GM06990 (cell line): Measurements from ENCODE around the gene KANSL3.

Experiments used
- DNase-seq: peaks from one replicate; pipeline ENCODE4 v3.0.0-alpha.2; 2011; ENCODE audit not compliant: insufficient read length; ENCODE audit errors: extremely low read depth
- H3K27me3 ChIP-seq: replicated peaks from 2 replicates; pipeline ENCODE4 v1.6.0; 2011; ENCODE audit warnings: low read length; ENCODE audit not compliant: control insufficient read depth, insufficient read depth
- H3K36me3 ChIP-seq: 2 replicates; pipeline ENCODE4 v1.5.1; 2011; ENCODE audit warnings: low read length; ENCODE audit not compliant: control insufficient read depth, insufficient read depth
- H3K4me3 ChIP-seq: replicated peaks from 2 replicates; pipeline ENCODE4 v1.5.1; 2011; ENCODE audit warnings: low read depth, mild to moderate bottlenecking, control low read depth, low read length
- TF ChIP-seq, protein P1 (sequence below): IDR thresholded peaks from 2 replicates; pipeline ENCODE4 v1.5.1; 2011; ENCODE audit warnings: low read length, control low read depth, mild to moderate bottlenecking, inconsistent platforms; ENCODE audit not compliant: insufficient read depth, poor library complexity, severe bottlenecking

Gene KANSL3

DNA sequence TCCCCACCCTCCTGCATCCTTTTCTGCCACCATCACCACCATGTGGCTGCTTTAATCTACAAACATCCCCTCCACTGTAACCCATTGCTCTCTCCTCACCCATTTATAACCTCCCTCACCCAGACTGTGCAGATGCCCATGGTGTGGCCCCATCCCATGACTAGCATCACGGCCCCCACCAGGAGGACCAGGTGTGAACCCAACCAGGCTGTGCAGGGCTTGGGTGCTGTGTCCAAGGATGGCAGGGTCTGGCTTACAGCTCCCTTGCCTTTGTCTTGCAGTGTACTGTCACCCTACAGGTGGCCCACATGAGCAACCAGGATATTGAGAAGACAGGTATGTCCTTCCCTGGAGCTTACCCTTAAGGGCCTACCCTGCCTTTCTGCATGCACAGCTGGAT lies 11.2 kb upstream of the KANSL3 start:
- H3K27me3 ChIP-seq: no peaks in the 10 kb centered on the region; the same call in 1 of the 2 replicates
- H3K4me3 ChIP-seq: no peak overlapping the region
- DNase-seq: no peak
- H3K36me3 ChIP-seq: no peaks in the 10 kb centered on the region
- TF ChIP-seq, protein P1, sequence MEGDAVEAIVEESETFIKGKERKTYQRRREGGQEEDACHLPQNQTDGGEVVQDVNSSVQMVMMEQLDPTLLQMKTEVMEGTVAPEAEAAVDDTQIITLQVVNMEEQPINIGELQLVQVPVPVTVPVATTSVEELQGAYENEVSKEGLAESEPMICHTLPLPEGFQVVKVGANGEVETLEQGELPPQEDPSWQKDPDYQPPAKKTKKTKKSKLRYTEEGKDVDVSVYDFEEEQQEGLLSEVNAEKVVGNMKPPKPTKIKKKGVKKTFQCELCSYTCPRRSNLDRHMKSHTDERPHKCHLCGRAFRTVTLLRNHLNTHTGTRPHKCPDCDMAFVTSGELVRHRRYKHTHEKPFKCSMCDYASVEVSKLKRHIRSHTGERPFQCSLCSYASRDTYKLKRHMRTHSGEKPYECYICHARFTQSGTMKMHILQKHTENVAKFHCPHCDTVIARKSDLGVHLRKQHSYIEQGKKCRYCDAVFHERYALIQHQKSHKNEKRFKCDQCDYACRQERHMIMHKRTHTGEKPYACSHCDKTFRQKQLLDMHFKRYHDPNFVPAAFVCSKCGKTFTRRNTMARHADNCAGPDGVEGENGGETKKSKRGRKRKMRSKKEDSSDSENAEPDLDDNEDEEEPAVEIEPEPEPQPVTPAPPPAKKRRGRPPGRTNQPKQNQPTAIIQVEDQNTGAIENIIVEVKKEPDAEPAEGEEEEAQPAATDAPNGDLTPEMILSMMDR: no peak

GRCh38 chr2:96648306-96648930 lies 10.3 kb upstream of the KANSL3 start:
- TF ChIP-seq, protein P1: no peak
- no peak for DNase-seq
- H3K36me3 ChIP-seq: no peaks in the 10 kb centered on the region
- H3K4me3 ChIP-seq: no peak overlapping the region
- H3K27me3 ChIP-seq: no peaks in the 10 kb centered on the region; the same call in 1 of the 2 replicates

- TF ChIP-seq, protein P1: no peak
- no peak for DNase-seq
- H3K4me3 ChIP-seq: no peak overlapping the region
- H3K36me3 ChIP-seq: no peaks in the 10 kb centered on the region
- no peaks in the 10 kb centered on the region; the same call in 1 of the 2 replicates for H3K27me3 ChIP-seq
Measured at GRCh38 chr2:96647681-96648080, 9.6 kb upstream of the KANSL3 start.

DNA sequence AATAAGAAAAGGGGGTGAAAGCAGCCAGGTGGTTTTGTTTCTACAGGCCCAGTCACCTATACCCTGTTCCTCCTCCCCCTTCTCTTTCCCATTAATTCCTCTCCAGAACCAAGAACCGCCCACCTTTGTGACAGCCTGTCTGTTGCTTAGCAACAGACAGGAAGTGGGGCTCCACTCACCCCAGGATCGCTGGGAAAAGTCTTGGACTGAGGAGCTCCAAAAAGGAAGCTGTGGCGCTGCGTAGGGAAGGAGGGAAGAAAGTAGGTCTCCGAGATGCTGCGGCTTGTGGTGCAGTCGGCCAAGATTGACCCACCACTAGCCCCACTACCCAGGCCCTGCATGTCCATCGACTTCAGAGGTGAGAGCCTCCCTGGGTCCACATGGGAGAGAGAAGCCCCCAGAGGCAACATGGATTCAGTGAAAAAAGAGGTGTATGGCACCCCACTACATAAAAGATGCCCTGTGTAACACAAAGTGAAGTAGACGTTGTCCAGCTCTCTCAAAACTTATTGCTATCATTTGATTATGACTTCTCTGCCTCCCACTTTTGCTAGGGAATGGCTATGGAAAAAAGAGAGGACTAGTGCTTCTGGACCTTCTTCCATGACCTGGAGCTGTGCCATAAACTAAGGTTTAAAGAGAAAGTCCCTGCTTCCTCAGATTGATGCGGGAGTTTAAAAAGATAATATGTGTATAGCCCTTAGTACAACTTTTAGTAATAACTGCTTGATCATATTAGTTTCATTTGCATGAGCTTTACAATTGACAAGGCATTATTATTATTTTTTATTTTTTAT lies 4.7 kb upstream of the KANSL3 start, which contains the start of gene FER1L5:
Gene FER1L5, plus strand, starts transcription at position 201 of the 797 bp plus-strand sequence. Its CDS starts 73 bp downstream, at position 274.
- no peak within 1 kb of the TSS for H3K4me3 ChIP-seq
- no peak for DNase-seq
- H3K36me3 ChIP-seq: no peaks in the 10 kb centered on the region
- TF ChIP-seq, protein P1: no peak
- H3K27me3 ChIP-seq: no peaks in the 10 kb centered on the region; the same call in 1 of the 2 replicates

DNA sequence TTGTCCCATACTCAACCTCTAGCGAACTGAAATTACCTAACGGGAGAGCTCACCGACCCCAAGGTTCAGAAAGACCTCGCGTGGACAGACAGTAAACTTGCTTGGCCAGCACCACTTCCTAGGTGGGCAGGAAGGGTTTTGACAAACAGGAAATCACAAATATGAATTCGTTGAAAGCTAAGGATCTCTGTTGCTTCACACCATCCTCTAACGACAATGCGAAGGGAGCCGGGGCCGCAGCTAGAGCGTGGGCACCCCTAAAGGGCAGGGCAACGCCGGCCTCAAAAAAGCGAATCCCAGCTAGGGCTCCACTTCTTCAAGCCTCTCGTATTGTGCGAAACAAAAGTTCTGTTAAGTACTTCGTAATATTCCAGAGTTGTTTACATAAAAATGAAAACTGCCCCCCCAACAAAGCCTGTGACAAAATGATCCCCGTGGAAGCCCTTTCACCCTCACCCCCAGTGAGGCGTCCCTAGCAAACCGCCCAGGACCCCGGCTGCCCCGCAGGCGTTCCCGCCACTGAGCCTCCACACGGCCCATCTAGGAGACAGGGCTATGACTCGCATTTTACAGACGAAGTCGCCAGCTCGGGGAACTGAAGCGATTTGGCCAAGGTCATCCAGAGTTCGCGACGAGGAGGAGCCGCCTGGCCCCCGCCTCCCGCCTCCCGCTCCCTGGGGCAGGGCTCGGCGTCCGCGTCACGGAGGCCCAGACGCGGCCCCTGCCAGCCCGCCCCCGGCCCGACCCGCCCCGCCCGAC lies 548 bp downstream of the KANSL3 start:
- DNase-seq: peak; percentile 88

More for the DNA sequence above, 548 bp downstream of the KANSL3 start:
- H3K36me3 ChIP-seq: no peaks in the 10 kb centered on the region
- H3K4me3 ChIP-seq: peak overlapping the region; percentile 71
- TF ChIP-seq, protein P1: no peak
- H3K27me3 ChIP-seq: no peaks in the 10 kb centered on the region
